Suppressor macrophage treated with lipopolysaccharide for 4 hours (primary cell): ENCODE data around the gene GALNT15.

Source experiments
- DNase-seq: peaks from one replicate; pipeline ENCODE4 v3.0.0-alpha.2; 2020

Gene GALNT15

GRCh38 chr3:16255726-16256125 is 81.2 kb downstream of the GALNT15 start:
- DNase-seq, result no peak

DNA sequence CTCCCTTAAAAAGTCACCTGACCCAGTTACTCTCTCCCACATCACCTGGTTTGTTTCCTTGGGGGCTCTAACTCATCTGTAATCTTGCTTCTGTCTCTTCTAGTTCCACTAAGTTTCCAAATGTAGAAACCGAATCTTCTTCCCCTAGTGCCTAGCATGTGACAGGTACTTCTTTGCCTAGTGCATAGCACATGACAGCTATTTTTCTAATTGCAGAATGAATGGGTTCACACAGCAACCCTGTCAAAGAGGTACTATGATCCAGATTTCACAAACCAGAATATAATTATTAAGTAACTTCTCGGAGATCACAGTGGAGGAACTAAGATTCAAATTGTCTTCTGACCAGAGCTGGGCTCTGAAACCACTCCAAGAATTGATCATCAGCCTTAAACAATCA is 82.8 kb downstream of the GALNT15 start:
- peak; percentile 36 for DNase-seq

DNA sequence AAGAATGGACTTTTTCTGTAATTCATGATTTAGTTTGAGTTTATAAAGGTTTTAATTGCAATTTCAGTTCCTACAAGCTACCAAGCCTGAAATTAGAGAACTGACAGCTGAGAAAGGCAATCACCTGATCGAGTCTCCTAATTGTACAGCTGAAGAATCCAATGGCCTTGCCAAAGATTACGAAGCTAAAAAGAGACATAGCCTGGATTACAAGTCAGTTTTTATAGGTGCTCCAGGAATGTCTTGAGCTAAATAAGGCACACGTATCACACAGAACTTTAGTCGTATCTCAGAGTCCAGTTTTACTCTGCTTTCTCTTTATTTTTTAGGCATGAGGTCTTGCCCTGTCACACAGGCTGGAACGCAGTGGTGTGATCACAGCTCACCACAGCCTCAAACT is 83.7 kb downstream of the GALNT15 start:
- DNase-seq, result no peak

GRCh38 chr3:16258866-16259265 is 84.4 kb downstream of the GALNT15 start:
- no peak for DNase-seq

DNA sequence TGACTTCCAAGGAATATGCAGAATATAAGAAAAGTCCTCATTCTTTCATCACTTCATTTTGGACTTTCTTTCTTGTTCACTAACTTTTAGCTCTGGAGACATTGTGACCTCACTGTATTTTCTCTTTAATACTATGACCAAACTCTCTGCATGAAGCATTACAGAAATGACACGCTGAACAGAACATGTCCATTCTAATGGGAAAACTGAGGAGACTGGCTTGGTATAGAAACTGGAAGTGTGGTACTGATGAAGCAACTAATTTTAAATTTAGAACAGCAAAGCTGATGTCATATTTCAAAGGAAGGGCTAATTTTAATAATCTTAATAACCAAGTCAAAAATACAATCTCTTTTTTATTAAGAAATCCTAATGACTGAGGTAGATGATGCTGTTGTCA is 85.6 kb downstream of the GALNT15 start:
- DNase-seq, result peak; percentile 54

- peak; percentile 52 for DNase-seq
Measured at GRCh38 chr3:16262174-16262573, 87.7 kb downstream of the GALNT15 start.

DNA sequence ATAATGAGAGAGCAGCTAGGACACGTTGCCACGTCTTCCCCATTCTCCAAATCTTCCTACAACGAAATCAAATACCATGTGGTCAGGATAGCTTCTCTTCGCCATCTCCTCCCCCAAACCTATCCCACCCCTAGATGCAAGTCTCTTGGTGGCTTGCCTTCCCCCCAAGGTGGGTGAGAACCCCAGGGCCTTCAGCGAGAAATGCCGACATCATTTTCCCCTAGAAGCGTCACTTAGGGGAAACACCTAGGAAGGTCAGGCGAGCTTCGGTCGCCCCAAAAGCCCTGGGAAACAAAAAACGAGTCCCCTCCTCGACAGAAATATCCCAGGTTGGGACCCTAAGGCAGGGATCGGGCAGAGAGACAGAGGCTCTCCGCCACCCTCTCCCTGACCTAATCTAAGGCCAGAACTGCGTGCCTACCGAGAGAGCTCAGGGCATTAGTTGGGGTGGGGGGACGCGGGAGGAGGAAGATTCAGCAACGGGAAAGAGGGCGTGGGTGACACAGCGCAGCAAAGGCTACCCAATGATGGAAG is 89.8 kb downstream of the GALNT15 start:
- DNase-seq, result no peak

- DNase-seq, result peak; percentile 100
Measured at GRCh38 chr3:16264708-16265454, 90.4 kb downstream of the GALNT15 start, which contains the start of the genes DPH3 and OXNAD1. Gene DPH3 (minus strand): TSS chr3:16264943. CDS start chr3:16264876, 67 bp downstream. Gene OXNAD1 (plus strand): TSS chr3:16265212. CDS start chr3:16270953, 5,741 bp downstream.

DNA sequence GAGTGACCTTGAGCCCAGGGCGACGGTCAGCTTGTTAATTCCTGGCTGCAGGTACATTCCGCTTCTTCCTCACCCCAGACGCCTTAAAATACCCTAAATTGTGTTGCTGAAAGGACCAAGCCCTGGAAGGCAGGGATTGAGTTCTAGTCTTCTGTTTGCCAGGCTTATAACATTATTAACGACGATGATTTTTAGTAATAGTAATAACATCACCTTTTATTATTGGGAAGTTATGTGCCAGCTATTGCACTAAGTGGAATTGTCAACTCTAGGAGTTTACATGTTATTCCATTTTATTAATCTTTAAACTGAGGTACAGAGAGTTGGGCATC is 90.9 kb downstream of the GALNT15 start:
- no peak for DNase-seq

GRCh38 chr3:16266714-16267113 is 92.2 kb downstream of the GALNT15 start:
- DNase-seq, result no peak

- DNase-seq, result no peak
Measured at GRCh38 chr3:16270855-16271254, 96.4 kb downstream of the GALNT15 start.

- DNase-seq, result no peak
Measured at GRCh38 chr3:16272588-16272987, 98.1 kb downstream of the GALNT15 start.

GRCh38 chr3:16273867-16274266 is 99.4 kb downstream of the GALNT15 start:
- DNase-seq, result no peak

GRCh38 chr3:16277471-16277870 is 103.0 kb downstream of the GALNT15 start:
- DNase-seq, result no peak

GRCh38 chr3:16279010-16279801 is 104.7 kb downstream of the GALNT15 start:
- no peak for DNase-seq

- DNase-seq, result no peak
Measured at GRCh38 chr3:16280671-16281070, 106.2 kb downstream of the GALNT15 start.
